HG02623 (cell line): ENCODE results near the gene GPC6.
"Not testable (repeated sequence)": the region's sequence is repeated elsewhere in the genome, so short reads cannot be mapped to it uniquely, and the experiment has no call there.

Experiments used
- ATAC-seq: cut with Tn5 transposase; IDR thresholded peaks from one replicate; pipeline ENCODE4 v1.9.1; 2021; ENCODE audit warnings: moderate library complexity; ENCODE audit not compliant: unreplicated experiment

The GPC6 gene

DNA sequence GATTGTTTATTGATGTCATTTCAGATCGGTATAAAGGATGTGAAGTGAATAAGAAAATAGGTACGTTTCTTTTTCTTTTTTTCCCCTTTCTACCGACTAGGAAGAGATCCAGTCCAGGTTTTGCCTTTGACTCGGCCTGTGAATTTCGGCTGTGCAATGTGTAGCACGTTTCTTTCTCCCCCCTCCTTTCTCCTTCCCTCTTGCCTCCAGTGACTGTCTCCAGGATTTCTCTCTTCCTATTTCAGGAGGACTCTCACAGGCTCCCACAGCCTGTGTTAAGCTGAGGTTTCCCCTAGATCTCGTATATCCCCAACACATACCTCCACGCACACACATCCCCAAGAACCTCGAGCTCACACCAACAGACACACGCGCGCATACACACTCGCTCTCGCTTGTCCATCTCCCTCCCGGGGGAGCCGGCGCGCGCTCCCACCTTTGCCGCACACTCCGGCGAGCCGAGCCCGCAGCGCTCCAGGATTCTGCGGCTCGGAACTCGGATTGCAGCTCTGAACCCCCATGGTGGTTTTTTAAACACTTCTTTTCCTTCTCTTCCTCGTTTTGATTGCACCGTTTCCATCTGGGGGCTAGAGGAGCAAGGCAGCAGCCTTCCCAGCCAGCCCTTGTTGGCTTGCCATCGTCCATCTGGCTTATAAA, at the start of gene GPC6:
Gene GPC6, plus strand, starts transcription at position 185 of the 657 bp plus-strand sequence.
- ATAC-seq: no peak

DNA sequence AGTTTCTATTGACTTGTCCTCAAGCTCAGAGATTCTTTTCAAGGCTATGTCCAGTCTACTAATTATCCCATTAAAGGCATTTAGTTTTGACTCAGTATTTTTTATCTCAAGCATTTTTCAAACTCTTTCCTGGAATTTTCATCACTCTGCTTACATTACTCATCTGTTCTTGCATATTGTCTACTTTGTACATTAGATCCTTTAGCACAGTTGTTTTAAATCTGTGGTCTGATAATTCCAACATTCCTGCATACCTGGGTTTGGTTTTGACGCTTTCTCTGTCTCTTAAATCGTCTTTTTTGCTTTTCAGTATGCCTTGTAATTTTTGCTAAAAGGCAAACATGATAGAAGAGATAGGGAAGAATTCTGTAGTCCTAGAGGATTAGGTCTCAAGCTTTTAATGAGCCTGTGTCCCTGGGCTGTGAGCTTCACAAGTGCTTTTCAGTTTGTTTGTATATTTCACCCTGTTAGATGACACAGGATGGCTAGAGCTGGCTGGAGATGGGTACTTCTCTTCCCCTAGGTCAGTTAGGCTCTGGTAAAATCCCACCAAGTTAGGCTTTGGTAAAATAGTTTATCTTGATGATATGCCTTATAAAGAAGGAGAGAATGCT, 46.1 kb upstream of the GPC6 start:
- no peak for ATAC-seq

DNA sequence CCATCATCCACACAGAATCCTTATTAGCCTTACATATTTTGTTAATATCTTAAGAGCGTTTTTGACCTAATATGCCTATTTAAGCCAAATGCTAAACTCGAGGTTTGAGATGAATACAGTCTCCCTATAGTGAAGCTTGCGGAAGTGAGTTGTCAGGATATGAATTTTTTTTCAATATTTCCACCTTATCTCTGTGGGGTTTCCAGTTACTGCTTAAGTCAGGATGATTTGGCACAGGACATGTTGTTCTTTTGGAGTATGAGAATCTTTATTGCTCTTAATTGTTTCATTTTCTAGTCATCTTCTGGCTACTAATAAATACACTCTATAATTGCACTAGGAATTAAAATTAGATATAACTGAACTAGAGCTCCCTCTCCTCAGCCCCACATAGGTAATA, 44.2 kb upstream of the GPC6 start:
- no peak for ATAC-seq

DNA sequence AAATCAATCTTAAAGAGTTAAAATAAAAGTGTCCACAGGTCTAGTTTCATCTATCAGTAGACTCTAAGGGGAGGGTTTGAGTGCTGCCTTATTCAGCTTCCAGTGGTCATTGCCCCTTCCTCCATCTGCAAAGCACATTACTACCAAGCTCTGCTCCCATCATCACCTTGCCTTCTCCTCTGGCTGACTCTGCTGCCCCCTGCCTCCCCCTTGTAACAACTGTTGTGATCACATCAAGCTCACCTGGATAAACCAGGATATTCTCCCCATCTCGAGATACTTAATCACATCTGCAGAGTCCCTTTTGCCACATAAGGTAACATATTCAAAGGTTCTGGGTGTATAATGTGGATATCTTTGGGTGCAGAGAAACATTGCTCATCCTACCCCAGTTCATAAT, 43.3 kb upstream of the GPC6 start:
- no peak for ATAC-seq

DNA sequence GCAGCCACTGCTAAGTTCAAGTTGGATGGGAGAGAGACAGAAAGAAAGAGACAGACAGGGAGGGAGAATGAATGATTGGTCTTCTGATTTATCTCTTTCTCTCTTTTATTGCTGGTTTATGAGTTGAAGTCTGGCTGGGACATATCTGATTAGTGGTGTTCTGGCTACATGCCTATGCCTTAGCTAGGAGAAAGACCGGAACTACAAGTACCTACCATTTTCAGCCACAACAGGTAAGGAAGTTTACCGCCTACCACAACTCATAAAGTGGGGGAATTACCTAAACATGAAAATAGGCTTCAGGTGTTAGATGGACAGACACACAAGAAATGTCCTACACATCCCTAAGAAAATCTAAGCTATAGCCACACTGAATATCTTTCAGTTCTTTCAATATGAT, 36.6 kb upstream of the GPC6 start:
- no peak for ATAC-seq

DNA sequence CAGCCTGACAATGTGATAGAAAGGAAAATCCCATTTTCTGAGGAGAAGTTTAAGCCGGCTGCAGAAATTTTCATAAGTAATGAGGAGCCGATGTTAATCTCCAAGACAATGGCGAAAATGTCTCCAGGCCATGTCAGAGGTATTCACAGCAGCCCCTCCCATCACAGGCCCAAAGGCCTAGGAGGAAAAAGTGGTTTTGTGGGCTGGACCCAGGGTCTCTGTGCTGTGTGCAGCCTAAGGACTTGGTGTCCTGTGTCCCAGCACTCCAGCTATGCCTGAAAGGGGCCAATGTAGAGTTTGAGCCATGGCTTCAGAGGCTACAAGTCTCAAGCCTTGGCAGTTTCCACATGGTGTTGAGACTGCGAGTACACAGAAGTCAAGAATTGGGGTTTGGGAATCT, 32.9 kb upstream of the GPC6 start:
- ATAC-seq: no peak

DNA sequence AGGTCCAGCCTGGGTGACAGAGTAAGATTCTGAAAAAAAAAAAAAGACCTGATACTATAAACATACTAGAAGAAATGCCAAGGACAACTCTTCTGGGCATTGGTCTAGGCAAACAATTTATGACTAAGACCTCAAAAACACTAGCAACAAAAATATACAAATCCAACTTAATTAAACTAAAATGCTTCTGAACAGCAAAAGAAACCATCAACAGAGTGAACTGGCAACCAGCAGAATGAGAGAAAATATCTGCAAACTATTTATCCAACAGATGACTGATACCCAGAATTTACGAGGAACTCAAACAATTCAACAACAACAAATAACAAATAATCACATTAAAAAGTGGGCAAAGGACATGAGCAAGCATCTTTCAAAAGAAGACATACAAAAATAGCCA, 26.8 kb upstream of the GPC6 start:
- ATAC-seq: no peak

DNA sequence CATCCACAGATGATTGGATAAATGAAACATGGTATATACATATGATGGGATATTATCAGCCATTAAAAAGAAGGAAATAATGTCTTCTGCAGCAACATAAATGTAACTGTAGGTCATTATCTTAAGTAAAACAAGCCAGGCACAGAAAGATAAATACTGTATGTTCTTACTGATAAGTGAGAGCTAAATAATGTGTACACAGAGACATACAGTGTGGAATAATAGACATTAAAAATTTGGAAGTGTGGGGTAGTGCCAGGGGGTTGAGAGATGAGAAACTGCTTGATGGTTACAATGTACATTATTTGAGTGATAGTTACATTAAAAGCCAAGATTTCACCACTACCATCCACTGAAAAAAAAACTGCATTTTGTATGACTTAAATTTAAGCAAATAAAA, 26.0 kb upstream of the GPC6 start:
- ATAC-seq: no peak

DNA sequence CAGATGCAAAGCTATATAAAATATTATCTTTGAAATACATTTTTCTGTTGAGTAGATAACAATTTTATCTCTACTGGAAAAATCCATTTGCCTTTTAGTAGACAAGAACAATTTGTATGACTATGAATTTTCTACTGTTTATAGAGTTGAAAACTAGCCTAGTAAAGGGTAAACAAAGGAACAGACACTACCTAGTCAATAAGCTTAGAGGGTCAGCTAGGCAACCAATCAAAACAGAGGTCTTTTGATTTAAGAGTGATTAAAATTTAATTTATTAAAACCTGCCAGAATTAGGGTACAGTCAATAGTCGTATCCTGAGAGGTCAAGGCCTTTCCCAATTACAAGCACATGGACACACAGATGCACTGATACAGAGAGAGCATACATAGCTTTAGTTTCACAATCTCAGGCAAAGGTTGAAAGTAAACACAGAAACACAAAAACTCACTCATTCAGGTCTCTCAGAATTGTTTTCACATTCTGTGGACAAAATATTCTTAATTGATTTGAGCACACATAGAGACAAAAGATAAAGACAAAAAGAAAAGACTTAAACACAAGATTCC, 24.5 kb upstream of the GPC6 start:
- no peak for ATAC-seq

DNA sequence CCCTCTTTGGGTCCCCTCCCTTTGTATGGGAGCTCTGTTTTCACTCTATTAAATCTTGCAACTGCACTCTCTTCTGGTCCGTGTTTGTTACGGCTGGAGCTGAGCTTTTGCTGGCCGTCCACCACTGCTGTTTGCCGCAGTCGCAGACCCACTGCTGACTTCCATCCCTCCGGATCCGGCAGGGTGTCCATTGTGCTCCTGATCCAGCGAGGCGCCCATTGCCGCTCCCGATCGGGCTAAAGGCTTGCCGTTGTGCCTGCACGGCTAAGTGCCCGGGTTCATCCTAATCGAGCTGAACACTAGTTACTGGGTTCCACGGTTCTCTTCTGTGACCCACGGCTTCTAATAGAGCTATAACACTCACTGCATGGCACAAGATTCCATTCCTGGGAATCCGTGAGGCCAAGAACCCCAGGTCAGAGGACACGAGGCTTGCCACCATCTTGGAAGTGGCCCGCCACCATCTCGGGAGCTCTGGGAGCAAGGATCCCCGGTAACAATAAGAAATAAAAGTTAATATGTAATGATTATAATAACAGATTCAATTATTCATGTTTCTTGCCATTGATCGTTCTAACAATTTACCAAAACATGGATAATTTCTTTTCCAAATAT, 19.7 kb upstream of the GPC6 start:
- not testable (repeated sequence) for ATAC-seq

DNA sequence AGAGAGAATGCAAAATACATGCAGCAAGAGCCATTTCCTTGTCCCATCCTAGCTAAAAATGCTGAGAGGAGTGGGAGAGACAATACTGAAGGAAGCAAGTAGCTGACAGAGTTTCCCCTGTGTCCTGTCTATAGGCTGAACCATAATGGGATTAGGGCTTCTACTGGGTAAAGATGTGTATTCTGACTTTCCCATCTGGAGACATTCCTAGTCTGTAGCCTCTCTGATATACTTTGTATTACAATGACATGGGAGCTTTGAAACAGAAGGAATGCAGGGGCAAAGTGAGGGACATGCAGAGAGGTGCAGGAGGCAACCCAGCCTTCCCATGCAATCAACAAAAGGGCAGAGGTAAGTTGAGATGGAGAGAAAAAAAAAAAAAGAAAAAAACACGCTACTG, 10.5 kb upstream of the GPC6 start:
- ATAC-seq: no peak

DNA sequence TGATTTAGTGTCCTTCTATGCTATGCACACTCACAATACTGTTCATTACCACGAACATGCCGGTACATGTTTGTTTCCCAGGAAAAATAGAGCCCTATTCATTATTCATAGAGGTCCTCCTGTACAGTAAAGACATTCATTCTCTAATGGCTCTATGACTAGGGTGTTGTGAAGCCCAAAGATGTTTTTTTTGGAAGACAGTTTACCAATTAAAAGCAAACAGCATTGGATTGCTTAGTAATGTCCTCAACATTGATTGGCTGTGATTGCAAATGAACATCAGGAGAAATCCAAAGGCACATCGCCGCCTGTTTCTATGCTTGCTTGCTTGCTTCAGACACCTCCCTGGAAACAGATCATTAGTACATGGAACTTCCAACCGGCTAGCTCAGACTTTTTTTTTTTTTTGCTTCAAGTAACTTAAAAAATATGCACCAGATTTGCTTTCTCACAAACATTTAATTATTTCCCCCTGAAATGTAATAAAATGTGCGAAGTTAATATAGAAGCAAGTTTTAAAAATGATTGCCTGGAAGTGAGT, 8.8 kb upstream of the GPC6 start:
- ATAC-seq: no peak

DNA sequence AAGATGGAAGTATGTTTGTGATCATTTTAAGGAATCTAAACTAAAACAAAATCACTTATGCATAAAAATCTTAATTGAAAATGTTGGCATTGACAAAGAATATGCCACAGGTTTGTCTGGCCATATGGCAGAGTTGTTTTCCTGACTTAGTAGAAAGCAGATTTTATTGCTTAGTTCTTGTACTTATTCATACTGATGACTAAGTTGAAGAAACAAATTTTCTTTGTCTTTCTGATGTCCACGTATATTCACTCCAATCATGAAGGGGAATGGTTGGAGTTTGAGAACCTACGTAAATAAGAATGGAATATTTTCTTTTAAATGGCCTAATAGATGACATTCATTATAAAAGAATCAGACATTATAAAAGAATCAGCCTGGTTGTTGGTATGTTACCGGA, 8.0 kb upstream of the GPC6 start:
- ATAC-seq: no peak

DNA sequence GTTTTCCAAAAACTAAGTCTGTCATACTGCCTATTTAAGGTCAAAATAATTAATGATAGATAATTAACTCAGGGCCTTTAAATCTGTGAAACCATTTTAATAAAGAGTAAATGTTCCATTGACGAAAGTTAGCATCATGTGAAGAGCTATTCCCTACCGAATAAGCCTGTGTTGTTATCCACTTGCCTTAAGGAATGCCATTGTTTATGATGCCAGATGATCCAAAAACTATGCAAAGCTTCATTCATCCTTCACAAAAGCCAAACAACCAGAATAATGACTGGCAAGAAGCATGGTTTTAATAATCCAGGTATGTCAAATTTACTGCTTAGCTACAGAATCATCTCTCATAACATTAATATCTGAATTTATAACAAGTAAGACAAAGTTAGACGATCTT, 6.5 kb upstream of the GPC6 start:
- no peak for ATAC-seq

DNA sequence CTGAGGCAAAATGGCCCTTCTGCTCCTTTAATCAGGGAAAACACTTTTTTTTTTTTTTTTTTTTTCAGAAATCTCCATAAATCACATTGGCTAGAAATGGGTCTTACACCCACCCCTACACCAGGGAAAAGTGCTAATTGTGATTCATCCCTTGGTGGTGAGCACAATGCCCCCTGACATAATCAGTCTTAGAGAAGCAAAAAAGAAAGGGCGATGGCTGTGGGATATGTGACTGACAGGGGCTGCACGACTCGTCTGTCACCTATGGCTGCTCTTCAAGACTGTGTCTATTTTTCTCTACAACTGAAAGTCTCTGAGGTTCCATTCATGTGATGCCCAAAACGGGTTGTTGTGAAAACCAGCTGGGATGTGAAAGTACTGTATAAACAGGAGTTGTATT, 3.6 kb upstream of the GPC6 start:
- no peak for ATAC-seq

DNA sequence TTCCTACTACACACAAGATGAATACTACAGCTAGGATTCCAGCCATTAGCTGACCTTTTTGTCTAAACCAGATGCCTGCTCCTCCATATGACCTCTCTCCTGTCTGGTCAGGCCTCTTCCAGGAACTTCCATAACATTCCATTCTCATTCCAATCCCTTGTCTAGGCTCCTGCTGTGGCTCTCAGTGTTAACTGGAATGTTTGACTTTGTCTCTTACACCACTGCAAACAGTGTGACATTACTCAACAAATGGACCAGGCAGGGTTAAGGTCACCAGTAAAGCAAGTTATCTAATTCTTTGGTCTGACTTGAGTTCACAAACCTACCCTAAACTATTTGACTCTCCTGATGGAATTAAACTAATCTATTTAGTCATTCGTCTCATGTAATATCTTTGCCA, 2.1 kb upstream of the GPC6 start:
- no peak for ATAC-seq

DNA sequence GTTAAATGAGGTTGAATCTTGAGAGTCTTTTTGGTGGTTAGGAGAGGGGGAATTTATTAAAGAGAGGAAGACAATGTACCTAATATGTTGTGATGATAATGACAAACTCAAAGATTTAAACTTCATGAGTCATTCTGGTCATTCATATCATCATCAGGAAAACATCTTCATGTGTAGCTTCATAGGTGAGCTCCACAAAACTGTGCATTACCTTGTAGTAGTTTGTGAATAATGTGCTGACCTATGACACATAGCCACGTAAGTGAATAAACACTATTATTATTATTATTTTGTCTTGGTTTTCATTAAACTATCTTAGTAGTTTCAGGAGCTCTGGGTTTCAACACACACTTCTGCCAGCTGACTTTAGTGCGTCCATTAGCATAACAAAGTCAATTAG, 997 bp upstream of the GPC6 start:
- no peak for ATAC-seq

DNA sequence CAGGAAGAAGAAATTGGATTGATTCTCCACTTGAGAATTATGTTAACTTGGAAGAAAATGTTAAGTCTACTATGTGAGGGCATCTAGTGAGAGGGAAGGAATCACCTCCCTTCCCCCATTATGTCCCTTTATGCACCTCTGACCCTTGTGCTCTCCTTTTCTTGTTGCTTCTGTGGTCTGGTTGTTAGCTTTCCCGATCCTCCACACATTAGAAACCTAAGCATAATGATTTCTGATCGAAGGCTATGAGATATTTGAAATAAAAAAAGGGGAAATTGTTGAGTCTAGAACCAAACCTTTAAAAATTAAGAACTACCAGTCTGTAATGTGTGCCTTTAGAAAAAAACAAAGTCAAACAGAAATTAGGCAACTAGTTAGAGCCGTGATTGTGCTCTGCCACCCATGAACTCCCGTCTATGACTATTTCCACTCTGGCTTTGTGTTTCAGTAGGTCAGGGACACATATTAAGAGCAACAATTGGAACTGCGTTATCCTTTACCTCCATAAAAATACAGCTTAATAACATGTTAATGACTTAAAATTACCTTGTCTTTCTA, 463 bp upstream of the GPC6 start:
- no peak for ATAC-seq

DNA sequence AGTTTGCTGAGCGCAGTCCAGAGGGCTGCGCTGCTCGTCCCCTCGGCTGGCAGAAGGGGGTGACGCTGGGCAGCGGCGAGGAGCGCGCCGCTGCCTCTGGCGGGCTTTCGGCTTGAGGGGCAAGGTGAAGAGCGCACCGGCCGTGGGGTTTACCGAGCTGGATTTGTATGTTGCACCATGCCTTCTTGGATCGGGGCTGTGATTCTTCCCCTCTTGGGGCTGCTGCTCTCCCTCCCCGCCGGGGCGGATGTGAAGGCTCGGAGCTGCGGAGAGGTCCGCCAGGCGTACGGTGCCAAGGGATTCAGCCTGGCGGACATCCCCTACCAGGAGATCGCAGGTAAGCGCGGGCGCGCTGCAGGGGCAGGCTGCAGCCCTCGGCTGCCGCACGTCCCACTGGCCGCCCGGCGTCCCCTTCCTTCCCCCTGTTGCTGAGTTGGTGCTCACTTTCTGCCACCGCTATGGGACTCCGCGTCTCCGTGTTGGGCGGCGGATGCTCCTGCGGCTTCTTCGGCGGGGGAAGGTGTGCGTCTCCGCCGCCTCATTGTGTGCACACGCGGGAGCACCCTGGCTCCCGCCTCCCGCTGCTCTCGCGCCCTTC, 772 bp downstream of the GPC6 start:
- no peak for ATAC-seq

DNA sequence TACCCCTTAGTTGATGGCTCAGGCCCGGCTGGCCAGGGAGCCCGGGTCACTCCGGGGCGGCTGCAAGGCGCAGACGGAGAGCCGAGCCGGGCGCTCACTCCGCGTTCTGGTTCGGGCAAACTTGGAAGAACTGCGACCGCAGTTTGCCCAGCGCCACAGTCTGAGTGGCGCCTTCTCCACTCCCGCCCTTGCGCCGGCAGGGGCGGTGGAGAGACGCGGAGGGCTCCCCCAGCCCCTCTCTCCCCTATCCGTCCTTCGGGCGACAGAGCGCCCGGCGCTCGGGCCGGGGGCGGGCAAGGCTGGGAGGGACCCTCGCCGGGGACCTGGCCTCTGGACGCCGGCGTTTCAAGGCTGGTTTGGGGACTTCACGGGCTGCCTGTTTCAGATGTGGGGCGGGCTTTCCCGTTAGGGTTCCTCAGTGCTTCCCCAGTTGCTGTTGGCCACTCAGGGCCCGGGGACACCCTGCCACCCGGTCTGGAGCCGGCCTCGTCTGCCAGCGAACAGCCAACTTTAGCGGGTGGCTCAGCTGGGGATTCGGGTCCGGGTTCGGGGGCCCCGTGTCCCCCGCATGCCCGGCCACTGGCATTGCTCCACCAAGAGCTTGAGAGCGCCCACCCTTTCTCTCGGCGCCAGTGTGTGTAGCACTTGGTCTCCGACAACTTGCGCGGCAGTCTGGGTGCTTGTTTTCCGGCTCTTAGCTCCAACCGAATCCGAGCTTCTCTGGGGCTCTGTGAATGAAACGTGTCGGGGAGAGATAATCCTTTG, 1.5 kb downstream of the GPC6 start:
- no peak for ATAC-seq

DNA sequence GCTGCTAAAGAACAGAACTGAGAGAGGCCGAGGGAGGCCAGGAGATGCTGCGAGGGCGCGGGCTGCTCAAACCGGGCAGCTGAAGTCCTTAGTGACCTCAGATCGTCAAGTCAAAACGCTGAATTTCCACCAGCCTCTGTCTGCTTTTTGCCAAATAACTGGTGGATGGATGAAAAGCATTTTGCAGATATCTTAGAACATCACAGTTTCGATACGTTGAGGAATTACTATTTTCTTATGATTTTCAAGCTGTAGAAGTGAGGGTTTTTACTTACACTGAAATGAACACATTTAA, 2.0 kb downstream of the GPC6 start:
- no peak for ATAC-seq
